ENCODE results near the gene FAM163B.
"Not testable (repeated sequence)": the region's sequence is repeated elsewhere in the genome, so short reads cannot be mapped to it uniquely, and the experiment has no call there.

FAM163B gene

GRCh38 chr9:133627341-133627740 lies 18.2 kb upstream of the FAM163B start:
- TF ChIP-seq CTCF (IDR thresholded peaks at IDR 0.05; ENCODE audit: low read depth, low read length, poor library complexity, severe bottlenecking) (no peak), EZH2phosphoT487 (IDR thresholded peaks at IDR 0.05; ENCODE audit: borderline replicate concordance, low read length) (no peak)
- Histone ChIP-seq H3K79me2 (ENCODE audit: control insufficient read depth, low read length) (no peaks in the 10 kb centered on the region), H3K9me3 (ENCODE audit: control insufficient read depth, insufficient read depth, low read length) (peaks cover 5% of the 10 kb centered on the region; the same call in 1 of the 2 replicates), H3K27me3 (ENCODE audit: control insufficient read depth, low read length) (peaks cover 4% of the 10 kb centered on the region; the same call in 1 of the 2 replicates), H3K9me2 (replicated peaks; ENCODE audit: control insufficient read depth, low read length) (no peaks in the 10 kb centered on the region), H3K4me1 (ENCODE audit: control insufficient read depth, low read length) (no peaks in the 10 kb centered on the region), H3K4me3 (ENCODE audit: low read length) (no peak overlapping the region), H3F3A (ENCODE audit: control insufficient read depth, insufficient read depth) (no peaks in the 10 kb centered on the region), H3K36me3 (ENCODE audit: control insufficient read depth, low read length) (no peaks in the 10 kb centered on the region), H3K4me2 (ENCODE audit: low read length) (no peak overlapping the region), H4K20me1 (ENCODE audit: control insufficient read depth, insufficient read depth, low read depth, low read length) (no peaks in the 10 kb centered on the region), H3K27ac (ENCODE audit: low read depth, low read length) (no peak overlapping the region)

DNA sequence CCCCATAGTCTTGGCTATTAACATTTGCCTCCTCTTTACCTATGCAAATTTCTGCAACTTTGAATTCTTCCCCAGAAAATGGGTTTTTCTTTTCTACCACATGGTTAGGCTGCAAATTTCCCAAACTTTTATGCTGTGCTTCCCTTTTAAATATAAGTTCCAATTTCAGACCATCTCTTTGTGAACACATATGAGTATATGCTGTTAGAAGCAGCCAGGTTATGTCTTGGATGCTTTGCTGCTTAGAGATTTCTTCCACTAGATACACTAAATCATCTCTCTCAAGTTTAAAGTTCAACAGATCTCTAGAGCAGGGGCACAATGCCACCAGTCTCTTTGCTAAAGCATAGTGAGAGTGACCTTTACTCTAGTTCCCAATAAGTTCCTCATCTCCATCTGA lies 16.8 kb upstream of the FAM163B start:
- H3K9me3 ChIP-seq (ENCODE audit: control insufficient read depth, insufficient read depth, low read length); H3K27me3 ChIP-seq (ENCODE audit: control insufficient read depth, low read length); H3K79me2 ChIP-seq (ENCODE audit: control insufficient read depth, low read length); H3K4me1 ChIP-seq (ENCODE audit: control insufficient read depth, low read length); H4K20me1 ChIP-seq (ENCODE audit: control insufficient read depth, insufficient read depth, low read depth, low read length); H3K27ac ChIP-seq (ENCODE audit: low read depth, low read length); H3K9me2 ChIP-seq (replicated peaks; ENCODE audit: control insufficient read depth, low read length); H3F3A ChIP-seq (ENCODE audit: control insufficient read depth, insufficient read depth); H3K4me3 ChIP-seq (ENCODE audit: low read length); H3K4me2 ChIP-seq (ENCODE audit: low read length); H3K36me3 ChIP-seq (ENCODE audit: control insufficient read depth, low read length): not testable (repeated sequence)

DNA sequence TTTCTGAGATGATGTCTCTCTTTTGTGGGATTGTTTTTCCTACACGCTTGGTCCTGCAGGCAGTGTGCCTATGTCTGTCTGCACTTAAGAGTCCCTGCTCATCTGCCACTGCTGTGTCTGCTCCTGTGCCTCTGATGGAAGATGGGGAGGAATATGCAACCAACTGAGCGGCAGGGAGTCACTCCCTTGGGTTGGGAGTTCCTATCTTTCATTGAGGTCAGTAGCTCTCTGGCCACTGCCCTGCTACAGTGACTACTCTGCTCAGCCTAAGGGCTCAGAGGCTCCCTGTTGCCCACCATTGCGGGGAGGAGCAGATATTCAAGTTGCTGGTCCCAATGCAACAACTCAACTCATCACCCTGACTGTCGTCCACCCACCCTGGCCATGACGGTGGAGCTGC lies 13.4 kb upstream of the FAM163B start:
- TF ChIP-seq CTCF (IDR thresholded peaks at IDR 0.05; ENCODE audit: low read depth, low read length, poor library complexity, severe bottlenecking) (no peak), EZH2phosphoT487 (IDR thresholded peaks at IDR 0.05; ENCODE audit: borderline replicate concordance, low read length) (no peak)
- H3K27ac ChIP-seq (ENCODE audit: low read depth, low read length) = no peak overlapping the region
- no peaks in the 10 kb centered on the region for H4K20me1 ChIP-seq (ENCODE audit: control insufficient read depth, insufficient read depth, low read depth, low read length)
- no peaks in the 10 kb centered on the region for H3F3A ChIP-seq (ENCODE audit: control insufficient read depth, insufficient read depth)
- peaks cover 8% of the 10 kb centered on the region for H3K4me1 ChIP-seq (ENCODE audit: control insufficient read depth, low read length)
- H3K79me2 ChIP-seq (ENCODE audit: control insufficient read depth, low read length) = no peaks in the 10 kb centered on the region
- H3K9me3 ChIP-seq (ENCODE audit: control insufficient read depth, insufficient read depth, low read length) = peaks cover 5% of the 10 kb centered on the region; the same call in 1 of the 2 replicates
- peaks cover 7% of the 10 kb centered on the region; the same call in 1 of the 2 replicates for H3K27me3 ChIP-seq (ENCODE audit: control insufficient read depth, low read length)
- no peaks in the 10 kb centered on the region for H3K36me3 ChIP-seq (ENCODE audit: control insufficient read depth, low read length)
- no peak overlapping the region for H3K4me3 ChIP-seq (ENCODE audit: low read length)
- H3K4me2 ChIP-seq (ENCODE audit: low read length) = no peak overlapping the region
- no peaks in the 10 kb centered on the region for H3K9me2 ChIP-seq (replicated peaks; ENCODE audit: control insufficient read depth, low read length)

- H3K27me3 ChIP-seq (ENCODE audit: control insufficient read depth, low read length) = peaks cover 7% of the 10 kb centered on the region; the same call in 1 of the 2 replicates
- no peak overlapping the region for H3K4me3 ChIP-seq (ENCODE audit: low read length)
- peaks cover 5% of the 10 kb centered on the region; the same call in 1 of the 2 replicates for H3K9me3 ChIP-seq (ENCODE audit: control insufficient read depth, insufficient read depth, low read length)
- H3F3A ChIP-seq (ENCODE audit: control insufficient read depth, insufficient read depth) = no peaks in the 10 kb centered on the region
- no peaks in the 10 kb centered on the region for H3K9me2 ChIP-seq (replicated peaks; ENCODE audit: control insufficient read depth, low read length)
- peaks cover 8% of the 10 kb centered on the region for H3K4me1 ChIP-seq (ENCODE audit: control insufficient read depth, low read length)
- no peaks in the 10 kb centered on the region for H3K79me2 ChIP-seq (ENCODE audit: control insufficient read depth, low read length)
- no peak for TF ChIP-seq CTCF (IDR thresholded peaks at IDR 0.05; ENCODE audit: low read depth, low read length, poor library complexity, severe bottlenecking)
- no peak for TF ChIP-seq EZH2phosphoT487 (IDR thresholded peaks at IDR 0.05; ENCODE audit: borderline replicate concordance, low read length)
- H3K4me2 ChIP-seq (ENCODE audit: low read length) = no peak overlapping the region
- no peaks in the 10 kb centered on the region for H4K20me1 ChIP-seq (ENCODE audit: control insufficient read depth, insufficient read depth, low read depth, low read length)
- no peak overlapping the region for H3K27ac ChIP-seq (ENCODE audit: low read depth, low read length)
- H3K36me3 ChIP-seq (ENCODE audit: control insufficient read depth, low read length) = no peaks in the 10 kb centered on the region
These were observed 12.6 kb upstream of the FAM163B start for GRCh38 chr9:133621725-133622267.

Data from DOHH2 (cell line).